ENCODE results near the gene BICRAL. TPM values are rescaled to one million over a fixed set of nuclear protein-coding genes. Genes with fewer than 3 reads are reported as not detected.

BICRAL gene
- total RNA-seq, 3 donors from 2014 or later: 16.7 to 25.2 (median 16.8) TPM

DNA sequence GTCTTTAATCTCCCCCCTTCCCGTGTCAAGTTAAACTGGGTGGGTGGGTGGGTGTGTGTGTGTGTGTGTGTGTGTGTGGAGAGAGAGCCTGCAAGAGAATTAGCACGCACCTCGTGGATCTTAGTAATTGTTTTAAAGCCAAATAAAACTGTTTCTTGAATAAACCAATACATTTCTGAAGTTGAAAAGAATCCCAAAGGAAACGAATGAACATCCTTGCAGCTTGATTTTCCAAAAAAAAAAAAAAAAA lies 381 bp upstream of the BICRAL start:
- TF ChIP-seq POLR2A (IDR thresholded peaks at IDR 0.05): no peak
- TF ChIP-seq, protein P1, sequence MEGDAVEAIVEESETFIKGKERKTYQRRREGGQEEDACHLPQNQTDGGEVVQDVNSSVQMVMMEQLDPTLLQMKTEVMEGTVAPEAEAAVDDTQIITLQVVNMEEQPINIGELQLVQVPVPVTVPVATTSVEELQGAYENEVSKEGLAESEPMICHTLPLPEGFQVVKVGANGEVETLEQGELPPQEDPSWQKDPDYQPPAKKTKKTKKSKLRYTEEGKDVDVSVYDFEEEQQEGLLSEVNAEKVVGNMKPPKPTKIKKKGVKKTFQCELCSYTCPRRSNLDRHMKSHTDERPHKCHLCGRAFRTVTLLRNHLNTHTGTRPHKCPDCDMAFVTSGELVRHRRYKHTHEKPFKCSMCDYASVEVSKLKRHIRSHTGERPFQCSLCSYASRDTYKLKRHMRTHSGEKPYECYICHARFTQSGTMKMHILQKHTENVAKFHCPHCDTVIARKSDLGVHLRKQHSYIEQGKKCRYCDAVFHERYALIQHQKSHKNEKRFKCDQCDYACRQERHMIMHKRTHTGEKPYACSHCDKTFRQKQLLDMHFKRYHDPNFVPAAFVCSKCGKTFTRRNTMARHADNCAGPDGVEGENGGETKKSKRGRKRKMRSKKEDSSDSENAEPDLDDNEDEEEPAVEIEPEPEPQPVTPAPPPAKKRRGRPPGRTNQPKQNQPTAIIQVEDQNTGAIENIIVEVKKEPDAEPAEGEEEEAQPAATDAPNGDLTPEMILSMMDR (IDR thresholded peaks at IDR 0.05): no peak
- no peak for TF ChIP-seq POLR2AphosphoS5 (IDR thresholded peaks at IDR 0.05)
- intact Hi-C loops (cut with DNase I; ENCODE audit: low total_unique reads): loop anchor here (5.0 kb wide), 1 partner anchor 34 kb away; the partner anchor contains the start of gene TBCC
- no peaks in the 10 kb centered on the region for H3K4me1 ChIP-seq
- no peaks in the 10 kb centered on the region for H3K36me3 ChIP-seq
- H3K27ac ChIP-seq: peak overlapping the region; percentile 99 to 100
- H3K9me3 ChIP-seq: no peaks in the 10 kb centered on the region
- peak overlapping the region; percentile 85 to 92 (median 86) for H3K4me3 ChIP-seq
- DNase-seq (ENCODE audit: low spot score in 2 of 2): no peak
- no peaks in the 10 kb centered on the region for H3K27me3 ChIP-seq

DNA sequence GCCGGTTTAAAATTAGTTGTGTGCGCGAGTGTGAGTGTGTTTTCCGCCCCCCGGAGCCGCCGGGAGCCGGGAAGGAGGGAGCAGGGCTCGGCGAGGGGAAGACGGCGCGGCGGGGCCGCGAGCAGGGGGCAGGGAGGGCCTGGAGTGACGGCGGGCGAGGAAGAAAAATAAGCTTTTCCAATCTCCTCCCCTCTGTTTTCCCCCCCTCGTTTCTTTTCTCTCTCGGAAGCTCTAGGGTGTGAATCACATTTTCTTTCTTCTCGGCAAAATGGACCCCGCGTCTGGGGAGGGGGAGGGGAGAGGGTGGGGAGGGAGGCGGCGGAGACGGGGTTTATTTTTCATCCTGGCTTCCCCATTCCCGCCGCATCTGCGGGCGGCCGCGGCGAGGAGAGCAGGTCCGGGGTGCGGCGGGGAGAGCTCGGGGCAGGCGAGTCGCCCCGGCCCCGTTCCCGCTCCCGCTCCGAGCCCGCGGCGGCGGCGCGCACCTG lies 881 bp downstream of the BICRAL start:
- Histone ChIP-seq H3K4me1 (no peaks in the 10 kb centered on the region), H3K4me3 (peak overlapping the region; percentile 85 to 92 (median 86)), H3K36me3 (no peaks in the 10 kb centered on the region), H3K9me3 (no peaks in the 10 kb centered on the region), H3K27ac (peak overlapping the region; percentile 99 to 100), H3K27me3 (no peaks in the 10 kb centered on the region)
- peak; percentile 69 to 73 for DNase-seq (ENCODE audit: low spot score in 2 of 2)
- intact Hi-C loops (cut with DNase I; ENCODE audit: low total_unique reads): loop anchor here (5.0 kb wide), 1 partner anchor 35 kb away; the partner anchor contains the start of gene TBCC
- TF ChIP-seq, protein P1 (IDR thresholded peaks at IDR 0.05): no peak
- peak; percentile 82 to 88 (median 88) for TF ChIP-seq POLR2AphosphoS5 (IDR thresholded peaks at IDR 0.05)
- TF ChIP-seq POLR2A (IDR thresholded peaks at IDR 0.05): peak; percentile 87

DNA sequence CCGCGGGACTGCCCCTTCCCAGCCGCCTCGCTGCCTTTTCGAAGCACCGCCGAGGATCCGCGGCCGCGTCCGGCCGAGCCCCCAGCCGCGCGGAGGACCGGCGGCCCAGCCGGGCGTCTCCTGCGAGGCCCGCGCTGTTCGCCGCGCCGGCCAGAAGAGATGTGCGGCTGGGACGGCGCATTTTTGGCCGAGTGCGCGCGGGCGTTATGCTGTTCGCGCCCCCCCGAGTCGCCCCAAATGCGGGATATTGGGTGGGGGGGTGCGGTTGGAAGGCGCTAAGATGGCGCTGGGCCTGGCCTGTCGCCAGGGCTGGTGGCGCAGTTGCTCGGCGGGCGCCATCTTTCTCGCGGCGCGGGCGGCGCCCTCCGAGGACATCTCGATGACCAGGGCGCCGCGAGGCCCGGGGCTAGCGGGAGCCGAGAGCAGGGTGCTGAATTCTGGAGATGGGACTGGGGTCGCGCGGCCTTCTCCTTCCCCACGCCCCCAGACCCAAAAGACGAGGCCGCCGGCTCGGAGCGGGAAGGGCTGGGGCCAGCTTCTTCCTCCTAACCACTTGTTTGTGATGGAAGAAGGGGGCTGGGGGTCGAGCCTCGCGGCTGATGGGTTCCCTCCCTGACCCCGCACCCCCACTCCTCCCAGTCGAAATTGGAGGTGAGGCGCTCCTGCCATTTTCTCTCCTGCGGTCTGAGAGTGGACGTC lies 1.5 kb downstream of the BICRAL start:
- peak; percentile 62 to 80 for DNase-seq (ENCODE audit: low spot score in 2 of 2)
- H3K27ac ChIP-seq: peak overlapping the region; percentile 99 to 100
- H3K4me1 ChIP-seq: no peaks in the 10 kb centered on the region
- no peaks in the 10 kb centered on the region for H3K27me3 ChIP-seq
- H3K36me3 ChIP-seq: no peaks in the 10 kb centered on the region
- intact Hi-C loops (cut with DNase I; ENCODE audit: low total_unique reads): loop anchor here (5.0 kb wide), 1 partner anchor 36 kb away; the partner anchor contains the start of gene TBCC
- peak overlapping the region; percentile 85 to 92 (median 86) for H3K4me3 ChIP-seq
- no peaks in the 10 kb centered on the region for H3K9me3 ChIP-seq
- TF ChIP-seq, protein P1 (IDR thresholded peaks at IDR 0.05): no peak
- TF ChIP-seq POLR2AphosphoS5 (IDR thresholded peaks at IDR 0.05) (peak; percentile 85 to 92 (median 90)), POLR2A (IDR thresholded peaks at IDR 0.05) (peak; percentile 63)

DNA sequence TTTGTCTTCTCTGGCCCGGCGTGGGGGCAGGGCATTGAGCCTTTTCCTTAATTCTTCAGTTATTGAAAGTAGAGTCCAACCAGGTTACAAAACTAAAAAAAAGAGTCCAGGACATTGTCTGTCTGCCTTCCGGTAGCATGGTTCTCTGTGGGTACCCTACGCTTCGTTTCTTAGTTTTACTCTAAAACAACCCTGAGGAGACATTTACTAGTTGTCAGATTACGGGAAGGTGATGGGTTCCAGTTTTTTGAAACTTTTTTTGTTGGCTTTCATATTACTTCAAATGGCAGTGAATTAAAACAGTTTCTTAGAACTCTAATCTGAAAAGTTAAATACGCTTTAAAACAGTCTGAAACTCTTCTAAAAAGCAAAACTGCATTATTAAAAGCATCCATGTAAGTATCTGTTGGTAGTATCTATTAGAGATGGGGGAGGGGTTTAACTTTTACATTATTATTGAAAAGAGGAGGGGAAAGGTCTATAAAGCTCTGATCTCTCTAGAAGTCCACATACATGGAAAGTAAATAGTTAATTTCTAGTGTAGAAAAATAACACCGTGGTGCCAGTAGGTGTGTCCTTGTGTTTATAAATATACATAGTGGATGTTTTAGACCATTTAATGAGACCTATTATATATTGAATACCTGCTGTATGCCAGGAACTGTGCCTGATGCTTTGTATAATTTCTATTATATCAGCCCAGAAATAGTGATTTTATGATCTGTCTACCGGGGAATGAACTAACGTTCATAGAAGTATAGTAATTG lies 2.2 kb downstream of the BICRAL start:
- Histone ChIP-seq H3K27me3 (no peaks in the 10 kb centered on the region), H3K4me1 (peaks cover 0 to 4% of the 10 kb centered on the region in 2 donors), H3K4me3 (peak overlapping the region; percentile 85 to 92 (median 86)), H3K9me3 (no peaks in the 10 kb centered on the region), H3K36me3 (no peaks in the 10 kb centered on the region), H3K27ac (peak overlapping the region; percentile 99 to 100)
- intact Hi-C loops (cut with DNase I; ENCODE audit: low total_unique reads): loop anchor here (5.0 kb wide), 1 partner anchor 37 kb away; the partner anchor contains the start of gene TBCC
- TF ChIP-seq, protein P1 (IDR thresholded peaks at IDR 0.05): no peak
- TF ChIP-seq POLR2A (IDR thresholded peaks at IDR 0.05) (no peak), POLR2AphosphoS5 (IDR thresholded peaks at IDR 0.05) (no peak)
- DNase-seq (ENCODE audit: low spot score in 2 of 2): no peak

All from breast epithelium (tissue), 4 donors.